ENCODE measurements around the gene TULP4. TPM values are rescaled to one million over a fixed set of nuclear protein-coding genes. Genes with fewer than 3 reads are reported as not detected.

The TULP4 gene
- total RNA-seq, 1 donor from 2014 or later, result 171 TPM

DNA sequence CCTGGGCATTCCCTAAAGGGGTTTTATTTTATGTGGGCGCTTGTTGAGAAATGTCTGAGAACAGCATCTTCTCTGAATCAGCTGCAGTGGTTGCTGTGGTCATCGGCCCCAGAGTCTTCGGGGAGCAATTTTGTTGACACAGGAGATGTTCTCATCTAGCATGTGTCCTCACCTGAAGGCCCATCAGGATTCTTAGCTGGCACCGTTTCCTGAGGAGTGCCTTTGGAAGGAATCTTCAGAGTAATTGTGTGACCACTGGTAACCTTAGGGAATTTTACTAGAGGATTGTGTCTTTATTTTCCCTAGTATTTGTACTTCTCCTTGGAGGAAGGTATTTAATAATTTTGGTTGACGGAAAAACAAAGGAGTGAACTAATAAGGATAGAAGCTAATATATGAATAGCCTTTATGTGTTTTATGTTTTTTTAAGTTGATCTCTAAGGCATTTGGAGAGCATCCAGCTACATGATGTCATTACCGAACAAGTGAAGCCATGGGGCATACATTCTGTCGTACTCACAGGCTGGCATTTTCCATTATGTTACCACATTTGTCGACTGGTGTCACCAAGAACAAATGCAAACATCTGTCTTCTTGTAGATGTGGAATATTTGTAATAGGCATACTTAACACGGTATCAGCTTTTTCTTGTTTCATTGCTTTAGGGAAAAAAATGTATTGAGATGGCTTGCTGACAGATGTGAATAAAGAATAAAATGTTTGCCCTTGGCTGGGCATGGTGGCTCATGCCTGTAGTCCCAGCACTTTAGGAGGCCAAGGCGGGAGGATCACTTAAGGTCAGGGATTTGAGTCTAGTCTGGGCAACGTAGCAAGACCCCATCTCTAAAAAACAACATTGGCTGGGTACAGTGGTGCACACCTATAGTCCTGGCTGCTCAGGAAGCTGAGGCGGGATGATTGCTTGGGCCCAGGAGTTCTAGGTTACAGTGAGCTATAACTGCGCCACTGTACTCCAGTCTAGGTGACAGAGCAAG is 41.9 kb downstream of the TULP4 start:
- Mint-ChIP-seq H3K36me3 (ENCODE audit: insufficient read depth) (peaks cover 12% of the 10 kb centered on the region), H3K9me3 (ENCODE audit: low read depth) (no peaks in the 10 kb centered on the region), H3K27ac (no peak overlapping the region), H3K4me1 (ENCODE audit: low read depth) (peaks cover 11% of the 10 kb centered on the region), H3K27me3 (no peaks in the 10 kb centered on the region), H3K4me3 (ENCODE audit: low read depth) (no peak overlapping the region)
- TF ChIP-seq, protein P1, sequence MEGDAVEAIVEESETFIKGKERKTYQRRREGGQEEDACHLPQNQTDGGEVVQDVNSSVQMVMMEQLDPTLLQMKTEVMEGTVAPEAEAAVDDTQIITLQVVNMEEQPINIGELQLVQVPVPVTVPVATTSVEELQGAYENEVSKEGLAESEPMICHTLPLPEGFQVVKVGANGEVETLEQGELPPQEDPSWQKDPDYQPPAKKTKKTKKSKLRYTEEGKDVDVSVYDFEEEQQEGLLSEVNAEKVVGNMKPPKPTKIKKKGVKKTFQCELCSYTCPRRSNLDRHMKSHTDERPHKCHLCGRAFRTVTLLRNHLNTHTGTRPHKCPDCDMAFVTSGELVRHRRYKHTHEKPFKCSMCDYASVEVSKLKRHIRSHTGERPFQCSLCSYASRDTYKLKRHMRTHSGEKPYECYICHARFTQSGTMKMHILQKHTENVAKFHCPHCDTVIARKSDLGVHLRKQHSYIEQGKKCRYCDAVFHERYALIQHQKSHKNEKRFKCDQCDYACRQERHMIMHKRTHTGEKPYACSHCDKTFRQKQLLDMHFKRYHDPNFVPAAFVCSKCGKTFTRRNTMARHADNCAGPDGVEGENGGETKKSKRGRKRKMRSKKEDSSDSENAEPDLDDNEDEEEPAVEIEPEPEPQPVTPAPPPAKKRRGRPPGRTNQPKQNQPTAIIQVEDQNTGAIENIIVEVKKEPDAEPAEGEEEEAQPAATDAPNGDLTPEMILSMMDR (IDR thresholded peaks at IDR 0.05; ENCODE audit: unreplicated experiment), result no peak
- no peak for DNase-seq (ENCODE audit: low spot score, unreplicated experiment)

- no peaks in the 10 kb centered on the region for H3K27me3 Mint-ChIP-seq
- no peak overlapping the region for H3K4me3 Mint-ChIP-seq (ENCODE audit: low read depth)
- TF ChIP-seq, protein P1 (IDR thresholded peaks at IDR 0.05; ENCODE audit: unreplicated experiment), result no peak
- H3K4me1 Mint-ChIP-seq (ENCODE audit: low read depth), result peaks cover 11% of the 10 kb centered on the region
- H3K27ac Mint-ChIP-seq, result peak overlapping the region; percentile 56
- no peak for DNase-seq (ENCODE audit: low spot score, unreplicated experiment)
- no peaks in the 10 kb centered on the region for H3K9me3 Mint-ChIP-seq (ENCODE audit: low read depth)
- peaks cover 5% of the 10 kb centered on the region for H3K36me3 Mint-ChIP-seq (ENCODE audit: insufficient read depth)
Measured at GRCh38 chr6:158356586-158357546, 44.6 kb downstream of the TULP4 start.

DNA sequence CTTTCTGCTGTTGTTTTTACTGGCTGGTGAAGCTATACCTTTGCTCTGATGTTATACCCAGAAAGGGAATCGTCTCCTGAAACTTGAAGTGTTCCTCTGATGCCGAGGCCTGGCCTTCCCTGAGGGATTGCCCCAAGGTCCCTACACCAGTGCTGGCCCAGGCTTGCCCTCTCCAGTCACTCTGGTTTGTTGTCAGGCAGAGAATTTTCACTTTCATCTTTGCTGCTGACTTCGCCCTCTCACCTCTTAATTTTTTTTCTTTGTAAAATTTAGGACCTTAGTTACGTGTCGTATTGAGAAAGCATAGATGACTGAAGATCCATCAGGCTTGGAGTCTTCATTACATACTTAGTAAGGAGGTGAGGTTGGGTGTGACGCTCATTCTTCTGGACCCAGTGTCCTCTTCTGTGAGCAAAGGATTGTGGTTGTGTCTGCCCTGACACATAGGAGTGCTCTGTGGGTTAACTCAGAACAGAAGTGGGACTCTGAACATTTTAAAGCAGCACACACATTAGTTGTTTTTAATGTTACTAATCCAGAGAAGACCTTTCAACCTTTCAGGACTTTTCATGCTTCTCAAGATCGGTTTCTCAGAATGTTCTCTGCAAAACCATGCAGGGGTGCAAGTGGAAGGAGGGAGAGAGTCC is 45.4 kb downstream of the TULP4 start:
- peaks cover 5% of the 10 kb centered on the region for H3K36me3 Mint-ChIP-seq (ENCODE audit: insufficient read depth)
- no peaks in the 10 kb centered on the region for H3K9me3 Mint-ChIP-seq (ENCODE audit: low read depth)
- no peak overlapping the region for H3K4me3 Mint-ChIP-seq (ENCODE audit: low read depth)
- TF ChIP-seq, protein P1 (IDR thresholded peaks at IDR 0.05; ENCODE audit: unreplicated experiment), result no peak
- no peaks in the 10 kb centered on the region for H3K27me3 Mint-ChIP-seq
- H3K4me1 Mint-ChIP-seq (ENCODE audit: low read depth), result peaks cover 11% of the 10 kb centered on the region
- H3K27ac Mint-ChIP-seq, result no peak overlapping the region
- DNase-seq (ENCODE audit: low spot score, unreplicated experiment), result no peak

DNA sequence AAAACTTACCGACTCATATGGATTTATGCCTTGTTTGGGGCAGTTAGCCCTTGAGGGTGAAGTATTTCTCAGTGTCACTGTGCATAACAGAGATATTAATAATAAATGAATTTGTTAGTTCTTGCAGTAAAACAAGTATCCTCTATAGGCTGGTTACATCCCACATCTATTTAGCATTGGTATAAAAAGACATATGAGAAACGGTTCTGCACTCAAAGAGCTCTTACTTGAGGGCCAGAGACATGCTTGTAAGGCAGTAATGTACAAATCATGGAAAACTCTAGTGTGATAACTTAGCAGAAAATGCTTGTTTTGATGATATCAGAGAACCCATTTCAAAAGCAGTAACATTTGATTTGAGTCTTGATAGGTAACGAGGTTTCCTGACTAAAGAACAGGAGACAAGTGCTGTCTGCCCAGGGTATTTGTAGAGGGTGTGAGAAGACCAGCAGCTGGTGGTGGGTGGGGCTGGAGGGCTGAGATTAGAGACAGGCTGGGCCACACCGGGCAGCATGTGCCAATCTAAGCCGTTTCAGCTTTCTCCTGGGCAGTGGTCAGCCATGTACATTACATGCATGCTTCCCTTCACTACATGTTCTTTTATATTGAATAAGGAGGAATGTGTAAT is 46.3 kb downstream of the TULP4 start:
- Mint-ChIP-seq H3K27ac (no peak overlapping the region), H3K4me1 (ENCODE audit: low read depth) (peaks cover 11% of the 10 kb centered on the region), H3K36me3 (ENCODE audit: insufficient read depth) (peaks cover 6% of the 10 kb centered on the region), H3K4me3 (ENCODE audit: low read depth) (no peak overlapping the region), H3K9me3 (ENCODE audit: low read depth) (no peaks in the 10 kb centered on the region), H3K27me3 (no peaks in the 10 kb centered on the region)
- TF ChIP-seq, protein P1 (IDR thresholded peaks at IDR 0.05; ENCODE audit: unreplicated experiment), result no peak
- DNase-seq (ENCODE audit: low spot score, unreplicated experiment), result no peak
